ENCODE data around the gene APOA4. TPM values are rescaled to one million over a fixed set of nuclear protein-coding genes. Genes with fewer than 3 reads are reported as not detected.

The APOA4 gene
- total and polyA plus RNA-seq, 2 of the 13 experiments (the other 11 are each of a cell fraction or from before 2014, with no cell fraction given): 3.8 to 7.2 TPM

DNA sequence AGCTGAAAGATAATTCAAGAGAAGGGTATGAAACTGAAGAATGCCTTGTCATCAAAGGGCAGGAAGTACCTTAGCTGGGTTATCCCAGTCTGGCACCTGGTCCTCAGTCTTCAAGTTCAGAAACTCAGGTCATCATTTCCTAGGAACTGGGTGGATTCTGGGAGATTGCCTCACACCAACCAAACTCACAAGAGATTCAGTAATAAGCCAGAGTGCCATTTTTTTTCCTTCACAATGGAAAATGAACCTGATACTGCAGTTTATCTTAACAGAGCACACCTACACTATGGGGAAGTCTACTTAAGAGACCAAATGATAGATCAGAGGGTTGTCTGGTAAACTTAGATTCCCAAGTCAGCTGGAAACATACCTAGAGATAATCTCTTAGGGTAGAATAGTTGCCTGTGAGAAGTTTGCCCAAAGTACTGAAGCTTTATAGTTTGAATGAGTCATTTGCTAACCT, 46.6 kb downstream of the APOA4 start:
- no peak for ATAC-seq
- Histone ChIP-seq H3K27me3 (ENCODE audit: control insufficient read depth in 1 of 2, insufficient read depth in 2 of 2, low read length in 2 of 2) (no peaks in the 10 kb centered on the region), H2AFZ (ENCODE audit: low read length) (no peak overlapping the region), H3K4me1 (ENCODE audit: insufficient read depth, low read length) (peaks cover 32% of the 10 kb centered on the region), H3K79me2 (ENCODE audit: insufficient read depth, low read length) (peaks cover 10% of the 10 kb centered on the region), H3K9me3 (ENCODE audit: low read length) (no peaks in the 10 kb centered on the region), H3K9ac (ENCODE audit: insufficient read depth, low read depth, low read length) (no peak overlapping the region), H3K4me2 (ENCODE audit: low read depth, low read length) (no peak overlapping the region), H4K20me1 (ENCODE audit: insufficient read depth, low read length) (no peaks in the 10 kb centered on the region; the same call in 1 of the 2 replicates), H3K36me3 (replicated peaks in 1 of 2; ENCODE audit: control insufficient read depth in 1 of 2, insufficient read depth in 2 of 2, low read length in 2 of 2) (peaks cover 18 to 36% of the 10 kb centered on the region in 2 experiments), H3K4me3 (replicated peaks in 1 of 3; ENCODE audit: insufficient read depth in 1 of 3, low read depth in 2 of 3, low read length in 3 of 3) (no peak overlapping the region), H3K27ac (ENCODE audit: extremely low read length, insufficient read depth, low read length) (no peak overlapping the region)
- DNase-seq (ENCODE audit: low spot score): no peak
- intact Hi-C loops (cut with micrococcal nuclease; ENCODE audit: unreplicated experiment) (no loop called here), in situ Hi-C loops (cut with HindIII; ENCODE audit: extremely low pct_ligation_motif_present, low pct_unique_long_range_greater_than_20kb) (no loop called here)
- CTCF ChIA-PET (ENCODE audit: low intra/inter-chr PET ratio, low total read pairs): no interaction called here
- no peak for FAIRE-seq
- TF ChIP-seq NR2C2 (CRISPR knock-in tag; IDR thresholded peaks at IDR 0.05; ENCODE audit: borderline replicate concordance) (no peak), EZH2 (conservative IDR thresholded peaks at IDR 0.05; ENCODE audit: low read depth, low read length) (no peak), ZNF577 (CRISPR knock-in tag; IDR thresholded peaks at IDR 0.05; ENCODE audit: borderline replicate concordance, low read depth) (no peak), ZNF350 (CRISPR knock-in tag; IDR thresholded peaks at IDR 0.05; ENCODE audit: borderline replicate concordance, low read depth) (no peak)
- TF ChIP-seq, protein P1, sequence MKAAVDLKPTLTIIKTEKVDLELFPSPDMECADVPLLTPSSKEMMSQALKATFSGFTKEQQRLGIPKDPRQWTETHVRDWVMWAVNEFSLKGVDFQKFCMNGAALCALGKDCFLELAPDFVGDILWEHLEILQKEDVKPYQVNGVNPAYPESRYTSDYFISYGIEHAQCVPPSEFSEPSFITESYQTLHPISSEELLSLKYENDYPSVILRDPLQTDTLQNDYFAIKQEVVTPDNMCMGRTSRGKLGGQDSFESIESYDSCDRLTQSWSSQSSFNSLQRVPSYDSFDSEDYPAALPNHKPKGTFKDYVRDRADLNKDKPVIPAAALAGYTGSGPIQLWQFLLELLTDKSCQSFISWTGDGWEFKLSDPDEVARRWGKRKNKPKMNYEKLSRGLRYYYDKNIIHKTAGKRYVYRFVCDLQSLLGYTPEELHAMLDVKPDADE (CRISPR knock-in tag; IDR thresholded peaks at IDR 0.05): no peak
- BruUV-seq (replicated peaks): no TSS peak
- POLR2A ChIA-PET: interaction anchor here (2.5 to 8.4 kb wide), 2 partner anchors 12 to 60 kb away, joined by 12 to 78 read pairs; partner anchors contain the start of genes APOA1, APOA5 and ZPR1

DNA sequence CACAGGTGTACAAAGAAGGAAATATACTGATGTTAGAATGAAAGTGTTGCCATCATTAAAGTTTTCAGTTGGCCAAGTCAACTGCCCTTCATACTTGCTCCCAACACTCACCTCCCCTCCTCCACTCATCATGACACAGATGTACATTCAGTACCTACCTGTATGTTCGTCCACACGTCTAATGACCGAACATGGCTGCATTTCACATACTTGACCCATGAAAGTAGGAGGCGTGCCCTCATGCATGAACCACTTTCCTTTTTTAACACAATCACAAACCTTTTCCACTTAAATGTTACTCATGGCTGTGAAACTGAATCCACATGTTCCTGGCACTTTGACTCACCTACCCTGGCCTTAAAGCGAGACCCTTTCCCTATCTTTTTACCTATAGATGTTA, 47.1 kb downstream of the APOA4 start:
- 89% methylated on average over 5 of the region's 5 CpGs for WGBS (ENCODE audit: low lambda C conversion rate)
- H3K9ac ChIP-seq (ENCODE audit: insufficient read depth, low read depth, low read length): no peak overlapping the region
- peaks cover 18 to 30% of the 10 kb centered on the region in 2 experiments for H3K36me3 ChIP-seq (replicated peaks in 1 of 2; ENCODE audit: control insufficient read depth in 1 of 2, insufficient read depth in 2 of 2, low read length in 2 of 2)
- peaks cover 16% of the 10 kb centered on the region for H3K79me2 ChIP-seq (ENCODE audit: insufficient read depth, low read length)
- no peak overlapping the region for H2AFZ ChIP-seq (ENCODE audit: low read length)
- no peak overlapping the region for H3K4me3 ChIP-seq (replicated peaks in 1 of 3; ENCODE audit: insufficient read depth in 1 of 3, low read depth in 2 of 3, low read length in 3 of 3)
- POLR2A ChIA-PET: interaction anchor here (1.3 to 8.4 kb wide), 3 partner anchors 13 to 61 kb away, joined by 3 to 78 read pairs (median 59); partner anchors contain the start of genes APOA1, APOA5 and ZPR1
- no peaks in the 10 kb centered on the region for H3K9me3 ChIP-seq (ENCODE audit: low read length)
- no peaks in the 10 kb centered on the region; the same call in 1 of the 2 replicates for H4K20me1 ChIP-seq (ENCODE audit: insufficient read depth, low read length)
- no TSS peak for BruUV-seq (replicated peaks)
- FAIRE-seq (no peak), DNase-seq (ENCODE audit: low spot score) (no peak), ATAC-seq (no peak)
- H3K4me1 ChIP-seq (ENCODE audit: insufficient read depth, low read length): peaks cover 38% of the 10 kb centered on the region
- no peak overlapping the region for H3K27ac ChIP-seq (ENCODE audit: extremely low read length, insufficient read depth, low read length)
- no peak overlapping the region for H3K4me2 ChIP-seq (ENCODE audit: low read depth, low read length)
- intact Hi-C loops (cut with micrococcal nuclease; ENCODE audit: unreplicated experiment): no loop called here
- CTCF ChIA-PET (ENCODE audit: low intra/inter-chr PET ratio, low total read pairs): no interaction called here
- in situ Hi-C loops (cut with HindIII; ENCODE audit: extremely low pct_ligation_motif_present, low pct_unique_long_range_greater_than_20kb): no loop called here
- H3K27me3 ChIP-seq (ENCODE audit: control insufficient read depth in 1 of 2, insufficient read depth in 2 of 2, low read length in 2 of 2): no peaks in the 10 kb centered on the region
- TF ChIP-seq SAP130 (CRISPR knock-in tag; IDR thresholded peaks at IDR 0.05; ENCODE audit: low read depth): no peak
- no peak for TF ChIP-seq ZNF550 (CRISPR knock-in tag; IDR thresholded peaks at IDR 0.05; ENCODE audit: borderline replicate concordance)
- TF ChIP-seq ZMAT3 (CRISPR knock-in tag; conservative IDR thresholded peaks at IDR 0.05): no peak
- TF ChIP-seq, protein P2, sequence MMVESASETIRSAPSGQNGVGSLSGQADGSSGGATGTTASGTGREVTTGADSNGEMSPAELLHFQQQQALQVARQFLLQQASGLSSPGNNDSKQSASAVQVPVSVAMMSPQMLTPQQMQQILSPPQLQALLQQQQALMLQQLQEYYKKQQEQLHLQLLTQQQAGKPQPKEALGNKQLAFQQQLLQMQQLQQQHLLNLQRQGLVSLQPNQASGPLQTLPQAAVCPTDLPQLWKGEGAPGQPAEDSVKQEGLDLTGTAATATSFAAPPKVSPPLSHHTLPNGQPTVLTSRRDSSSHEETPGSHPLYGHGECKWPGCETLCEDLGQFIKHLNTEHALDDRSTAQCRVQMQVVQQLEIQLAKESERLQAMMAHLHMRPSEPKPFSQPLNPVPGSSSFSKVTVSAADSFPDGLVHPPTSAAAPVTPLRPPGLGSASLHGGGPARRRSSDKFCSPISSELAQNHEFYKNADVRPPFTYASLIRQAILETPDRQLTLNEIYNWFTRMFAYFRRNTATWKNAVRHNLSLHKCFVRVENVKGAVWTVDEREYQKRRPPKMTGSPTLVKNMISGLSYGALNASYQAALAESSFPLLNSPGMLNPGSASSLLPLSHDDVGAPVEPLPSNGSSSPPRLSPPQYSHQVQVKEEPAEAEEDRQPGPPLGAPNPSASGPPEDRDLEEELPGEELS (CRISPR knock-in tag; IDR thresholded peaks at IDR 0.05): no peak
- TF ChIP-seq, protein P3, sequence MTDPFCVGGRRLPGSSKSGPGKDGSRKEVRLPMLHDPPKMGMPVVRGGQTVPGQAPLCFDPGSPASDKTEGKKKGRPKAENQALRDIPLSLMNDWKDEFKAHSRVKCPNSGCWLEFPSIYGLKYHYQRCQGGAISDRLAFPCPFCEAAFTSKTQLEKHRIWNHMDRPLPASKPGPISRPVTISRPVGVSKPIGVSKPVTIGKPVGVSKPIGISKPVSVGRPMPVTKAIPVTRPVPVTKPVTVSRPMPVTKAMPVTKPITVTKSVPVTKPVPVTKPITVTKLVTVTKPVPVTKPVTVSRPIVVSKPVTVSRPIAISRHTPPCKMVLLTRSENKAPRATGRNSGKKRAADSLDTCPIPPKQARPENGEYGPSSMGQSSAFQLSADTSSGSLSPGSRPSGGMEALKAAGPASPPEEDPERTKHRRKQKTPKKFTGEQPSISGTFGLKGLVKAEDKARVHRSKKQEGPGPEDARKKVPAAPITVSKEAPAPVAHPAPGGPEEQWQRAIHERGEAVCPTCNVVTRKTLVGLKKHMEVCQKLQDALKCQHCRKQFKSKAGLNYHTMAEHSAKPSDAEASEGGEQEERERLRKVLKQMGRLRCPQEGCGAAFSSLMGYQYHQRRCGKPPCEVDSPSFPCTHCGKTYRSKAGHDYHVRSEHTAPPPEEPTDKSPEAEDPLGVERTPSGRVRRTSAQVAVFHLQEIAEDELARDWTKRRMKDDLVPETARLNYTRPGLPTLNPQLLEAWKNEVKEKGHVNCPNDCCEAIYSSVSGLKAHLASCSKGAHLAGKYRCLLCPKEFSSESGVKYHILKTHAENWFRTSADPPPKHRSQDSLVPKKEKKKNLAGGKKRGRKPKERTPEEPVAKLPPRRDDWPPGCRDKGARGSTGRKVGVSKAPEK (CRISPR knock-in tag; IDR thresholded peaks at IDR 0.05; ENCODE audit: borderline replicate concordance): no peak

Data from HepG2 (cell line).